HepG2 (cell line): Measurements from ENCODE around the gene NLE1. TPM values are rescaled to one million over a fixed set of nuclear protein-coding genes. Genes with fewer than 3 reads are reported as not detected.
A peak's percentile ranks its signal among the peaks of the same experiment; 100 is the strongest.

Experiments
- ATAC-seq: fragments of 200-7000 bp; cut with Tn5 transposase; 3 replicates; pipeline ENCODE4 v1.9.1; 2020; ENCODE audit warnings: mild to moderate bottlenecking, moderate library complexity
- BruUV-seq: library from RNA; stranded (reverse); fragments of 400-500 nt; replicated peaks from 2 replicates; lab custom pipeline; 2021; lab: Mats Ljungman, UMichigan
- CTCF ChIA-PET: fragments of 300-600 bp; formaldehyde crosslinking; extraction: SDS; loops from one replicate; lab custom pipeline; 2021; ENCODE audit warnings: low total read pairs, inconsistent platforms, low intra/inter-chr PET ratio; lab: Yijun Ruan, JAX
- POLR2A ChIA-PET: fragments of 350-600 bp; sonication (Branson Sonifier 250); formaldehyde crosslinking; loops from one replicate; lab custom pipeline; 2020; ENCODE audit warnings: antibody characterized with exemption, inconsistent platforms; lab: Yijun Ruan, JAX
- DNase-seq: peaks from one replicate; pipeline ENCODE4 v3.0.0-alpha.2; 2015; ENCODE audit warnings: low spot score
- FAIRE-seq: peaks from 3 replicates; lab custom pipeline; 2011; peaks lifted over from hg19 to GRCh38; lab: Jason Lieb, UNC
- H2AFZ ChIP-seq: one replicate; pipeline ENCODE4 v1.6.1; 2011; ENCODE audit warnings: low read length, inconsistent platforms
- H3K27ac ChIP-seq: fragments of 300-600 bp; 3 replicates; pipeline ENCODE4 v1.8.0; 2011; ENCODE audit warnings: mixed run types, mild to moderate bottlenecking, mixed read lengths, low read length, inconsistent platforms; ENCODE audit not compliant: insufficient read depth; ENCODE audit errors: extremely low read length
- H3K27me3 ChIP-seq, 2 experiments: fragments of 200-600 bp in 1 of 2; 2 replicates in 1 of 2; 3 replicates in 1 of 2; pipeline versions ENCODE4 v1.6.0 to v1.8.0; 2011; ENCODE audit warnings: low read length in 2 of 2, mild to moderate bottlenecking in 2 of 2, moderate library complexity in 2 of 2, inconsistent platforms in 1 of 2; ENCODE audit not compliant: insufficient read depth in 2 of 2, control insufficient read depth in 1 of 2
- H3K36me3 ChIP-seq, 2 experiments: fragments of 200-600 bp in 1 of 2; replicated peaks in 1 of 2; 2 replicates in 1 of 2; 3 replicates in 1 of 2; pipeline versions ENCODE4 v1.5.1 to v1.8.0; 2011; ENCODE audit warnings: low read length in 2 of 2, inconsistent platforms in 1 of 2; ENCODE audit not compliant: insufficient read depth in 2 of 2, control insufficient read depth in 1 of 2
- H3K4me1 ChIP-seq: 2 replicates; pipeline ENCODE4 v1.5.1; 2012; ENCODE audit warnings: low read length, inconsistent platforms; ENCODE audit not compliant: insufficient read depth
- H3K4me2 ChIP-seq: 2 replicates; pipeline ENCODE4 v1.6.0; 2011; ENCODE audit warnings: low read depth, low read length, inconsistent platforms
- H3K4me3 ChIP-seq, 3 experiments: fragments of 200-600 bp in 1 of 3; sonication (generic), shearing (Covaris generic) in 1 of 3; replicated peaks in 1 of 3; 2 replicates each; pipeline ENCODE4 v1.5.1; 2011 to 2016; ENCODE audit warnings: low read length in 3 of 3, inconsistent platforms in 2 of 3, low read depth in 2 of 3, mild to moderate bottlenecking in 2 of 3, control low read depth in 1 of 3, mixed read lengths in 1 of 3; ENCODE audit not compliant: insufficient read depth in 1 of 3
- H3K79me2 ChIP-seq: one replicate; pipeline ENCODE4 v1.6.1; 2011; ENCODE audit warnings: low read length, inconsistent platforms; ENCODE audit not compliant: insufficient read depth
- H3K9ac ChIP-seq: 2 replicates; pipeline ENCODE4 v1.6.0; 2011; ENCODE audit warnings: mild to moderate bottlenecking, low read depth, low read length, inconsistent platforms; ENCODE audit not compliant: insufficient read depth
- H3K9me3 ChIP-seq: 2 replicates; pipeline ENCODE4 v1.5.1; 2012; ENCODE audit warnings: mild to moderate bottlenecking, low read length
- H4K20me1 ChIP-seq: 2 replicates; pipeline ENCODE4 v1.6.0; 2011; ENCODE audit warnings: inconsistent platforms, mild to moderate bottlenecking, low read length, moderate library complexity; ENCODE audit not compliant: insufficient read depth
- ATF2 ChIP-seq: sonication (generic); formaldehyde crosslinking; IDR thresholded peaks from 2 replicates; pipeline ENCODE4 v1.4.0; 2020; ENCODE audit warnings: missing genetic modification reagents
- ATF4 ChIP-seq, 2 experiments: fragments of 450-650 bp in 1 of 2; sonication (generic) in 1 of 2; formaldehyde crosslinking; IDR thresholded peaks; 2 replicates each; pipeline versions ENCODE4 v1.5.0 to v1.8.0; 2020 to 2022; ENCODE audit warnings: mild to moderate bottlenecking in 1 of 2, missing genetic modification reagents in 1 of 2
- CBX5 ChIP-seq: sonication (generic); formaldehyde crosslinking; IDR thresholded peaks from 2 replicates; pipeline ENCODE4 v1.4.0; 2020; ENCODE audit warnings: missing genetic modification reagents, borderline replicate concordance
- CEBPB ChIP-seq: IDR thresholded peaks from 2 replicates; pipeline ENCODE4 v1.6.1; 2011; ENCODE audit warnings: low read depth, low read length, improper control_type of control experiment, borderline replicate concordance
- FOSL2 ChIP-seq: sonication (generic); formaldehyde crosslinking; IDR thresholded peaks from 2 replicates; pipeline ENCODE4 v1.4.0; 2020; ENCODE audit warnings: missing genetic modification reagents
- HMG20A ChIP-seq: IDR thresholded peaks from 2 replicates; pipeline ENCODE4 v1.6.1; 2016; ENCODE audit warnings: borderline replicate concordance
- ISL2 ChIP-seq: sonication (generic); formaldehyde crosslinking; IDR thresholded peaks from 2 replicates; pipeline ENCODE4 v1.5.0; 2020; ENCODE audit warnings: missing genetic modification reagents
- PITX1 ChIP-seq: sonication (generic); formaldehyde crosslinking; IDR thresholded peaks from 2 replicates; pipeline ENCODE4 v1.5.1; 2020; ENCODE audit warnings: mild to moderate bottlenecking, missing genetic modification reagents
- RNF2 ChIP-seq: fragments of 450-650 bp; conservative IDR thresholded peaks from 2 replicates; pipeline ENCODE4 v1.6.1; 2016; ENCODE audit warnings: low read depth
- SMAD3 ChIP-seq: sonication (generic); formaldehyde crosslinking; IDR thresholded peaks from 2 replicates; pipeline ENCODE4 v1.4.0; 2020; ENCODE audit warnings: missing genetic modification reagents
- ZBTB7A ChIP-seq: sonication (generic); formaldehyde crosslinking; IDR thresholded peaks from 2 replicates; pipeline ENCODE4 v1.8.0; 2022; ENCODE audit warnings: mild to moderate bottlenecking, missing genetic modification reagents
- ZNF101 ChIP-seq: sonication (generic); formaldehyde crosslinking; IDR thresholded peaks from 2 replicates; pipeline ENCODE4 v1.4.0; 2020; ENCODE audit warnings: mild to moderate bottlenecking, low read depth, missing genetic modification reagents, borderline replicate concordance
- ZNF362 ChIP-seq: sonication (generic); formaldehyde crosslinking; IDR thresholded peaks from 2 replicates; pipeline ENCODE4 v1.4.0; 2020; ENCODE audit warnings: missing genetic modification reagents, mild to moderate bottlenecking, borderline replicate concordance
- ZNF574 ChIP-seq: sonication (generic); formaldehyde crosslinking; IDR thresholded peaks from 2 replicates; pipeline ENCODE4 v1.4.0; 2020; ENCODE audit warnings: missing genetic modification reagents
- ZNF615 ChIP-seq: sonication (generic); formaldehyde crosslinking; IDR thresholded peaks from 2 replicates; pipeline ENCODE4 v1.5.0; 2020; ENCODE audit warnings: mild to moderate bottlenecking, missing genetic modification reagents, borderline replicate concordance
- WGBS: methylation state at CpG from one replicate; pipeline ENCODE4 v1.1.6; 2017; ENCODE audit warnings: low lambda C conversion rate; 5-methylcytosine and 5-hydroxymethylcytosine counted together
- in situ Hi-C: cut with HindIII; loops from 2 replicates; pipeline ENCODE4 v1.10.0; 2017; ENCODE audit warnings: low pct_unique_long_range_greater_than_20kb; ENCODE audit not compliant: extremely low pct_ligation_motif_present
- intact Hi-C: fragments of 100-400 bp; cut with micrococcal nuclease; formaldehyde crosslinking; loops from one replicate; pipeline ENCODE4 v1.10.0; 2022; ENCODE audit not compliant: unreplicated experiment
- polyA plus RNA-seq, 8 experiments: library from polyadenylated mRNA; depleted of rRNA in 3 of 8; stranded (reverse) in 7 of 8; unstranded in 1 of 8; fragments of >200 nt; fragmentation: Illumina TruSeq in 4 of 8; extraction: Trizol in 4 of 8; gene quantifications; 2 replicates each; pipeline versions ENCODE4 v1.2.1 to v1.2.3, GENCODE V29; 2011 to 2016; ENCODE audit warnings: low read depth in 4 of 8, missing spikeins in 1 of 8, mixed read lengths in 1 of 8; ENCODE audit not compliant: insufficient read depth in 1 of 8
- total RNA-seq, 5 experiments: library from RNA; depleted of rRNA; stranded (reverse); fragments of >200 nt; fragmentation: Illumina TruSeq; extraction: Trizol; gene quantifications; 2 replicates each; pipeline ENCODE4 v1.2.3, GENCODE V29; 2016; ENCODE audit warnings: low read depth in 1 of 5

NLE1 gene
- total and polyA plus RNA-seq, 2 of the 13 experiments (the other 11 are each of a cell fraction or from before 2014, with no cell fraction given), result 20.3 to 34.5 TPM

- peak; percentile 69 for DNase-seq
- in situ Hi-C loops, result no loop called here
- ChIA-PET CTCF (no interaction called here), POLR2A (interaction anchor here (1.0 to 2.2 kb wide), 7 partner anchors 8 to 34 kb away, joined by 3 to 43 read pairs (median 8); partner anchors contain the start of genes RAD51D and RFFL)
- Histone ChIP-seq H2AFZ (no peak overlapping the region), H3K4me2 (peak overlapping the region; percentile 82), H3K4me1 (peaks cover 63% of the 10 kb centered on the region), H3K4me3 (peak overlapping the region; percentile 71 to 92 (median 72); a peak in 5 of 6 replicates), H3K27me3 (no peaks in the 10 kb centered on the region), H4K20me1 (no peaks in the 10 kb centered on the region), H3K79me2 (peaks cover 60% of the 10 kb centered on the region), H3K36me3 (no peaks in the 10 kb centered on the region; a peak in 1 of 5 replicates), H3K9me3 (no peaks in the 10 kb centered on the region), H3K9ac (peak overlapping the region; percentile 80; the same call in 1 of the 2 replicates), H3K27ac (peak overlapping the region; percentile 83)
- WGBS, result 39% methylated on average over 8 of the region's 8 CpGs
- peak; percentile 94 for FAIRE-seq
- ATAC-seq, result no peak; the same call in 2 of the 3 replicates
- no TSS peak for BruUV-seq
- intact Hi-C loops, result loop anchor here (5.0 kb wide), 1 partner anchor 65 kb away; no protein-coding TSS in a partner anchor
- TF ChIP-seq CEBPB (peak; percentile 78; the same call in 1 of the 2 replicates), ZNF615 (CRISPR knock-in tag) (no peak), ZBTB7A (CRISPR knock-in tag) (no peak), ZNF101 (CRISPR knock-in tag) (no peak), ISL2 (CRISPR knock-in tag) (peak; percentile 37; the same call in 1 of the 2 replicates), ATF2 (peak; percentile 28; the same call in 1 of the 2 replicates), CBX5 (CRISPR knock-in tag) (no peak), PITX1 (CRISPR knock-in tag) (peak; percentile 98), HMG20A (CRISPR knock-in tag) (peak; percentile 63; the same call in 1 of the 2 replicates), ZNF574 (0 out of 2 replicates have a peak, but pooled peaks have one; percentile 49), SMAD3 (CRISPR knock-in tag) (peak; percentile 36; the same call in 1 of the 2 replicates), ATF4 (CRISPR knock-in tag; IDR thresholded peaks at IDR 0.05) (peak in 1 of 2 experiments; percentile 43; a peak in 1 of 4 replicates), RNF2 (no peak), ZNF362 (CRISPR knock-in tag) (peak; percentile 92), FOSL2 (CRISPR knock-in tag) (peak; percentile 82)
Observed at GRCh38 chr17:35086931-35087573, 55.1 kb downstream of the NLE1 start.
